ENCODE data around the gene TGFBR1.

Gene TGFBR1

GRCh38 chr9:99104459-99105151, at the start of gene TGFBR1:
Gene TGFBR1, plus strand, starts transcription at chr9:99105113. Its CDS starts 93 bp downstream, at chr9:99105206.
- peak; percentile 94 for DNase-seq

DNA sequence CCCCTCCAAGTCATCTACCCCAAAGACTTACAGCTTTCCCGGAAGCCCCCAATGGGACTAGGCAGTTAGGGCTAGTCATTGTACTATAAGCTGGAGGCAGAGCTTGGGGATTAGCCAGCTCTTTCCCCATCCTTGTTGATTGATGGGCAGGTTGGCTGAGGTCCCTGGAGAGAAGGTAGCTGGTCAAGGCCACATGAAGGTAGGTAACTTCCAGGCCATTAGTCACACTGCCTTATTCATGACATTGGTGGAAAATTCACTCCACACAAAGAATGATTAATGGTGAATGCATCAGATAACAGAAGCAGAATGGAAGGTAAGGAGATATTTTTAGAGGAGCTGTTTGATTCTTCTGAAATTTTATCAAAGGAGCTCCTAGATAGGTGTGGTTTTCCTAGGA, 49.5 kb upstream of the TGFBR1 start:
- no peak for DNase-seq

- no peak for DNase-seq
Measured at GRCh38 chr9:99056186-99056585, 48.7 kb upstream of the TGFBR1 start.

DNA sequence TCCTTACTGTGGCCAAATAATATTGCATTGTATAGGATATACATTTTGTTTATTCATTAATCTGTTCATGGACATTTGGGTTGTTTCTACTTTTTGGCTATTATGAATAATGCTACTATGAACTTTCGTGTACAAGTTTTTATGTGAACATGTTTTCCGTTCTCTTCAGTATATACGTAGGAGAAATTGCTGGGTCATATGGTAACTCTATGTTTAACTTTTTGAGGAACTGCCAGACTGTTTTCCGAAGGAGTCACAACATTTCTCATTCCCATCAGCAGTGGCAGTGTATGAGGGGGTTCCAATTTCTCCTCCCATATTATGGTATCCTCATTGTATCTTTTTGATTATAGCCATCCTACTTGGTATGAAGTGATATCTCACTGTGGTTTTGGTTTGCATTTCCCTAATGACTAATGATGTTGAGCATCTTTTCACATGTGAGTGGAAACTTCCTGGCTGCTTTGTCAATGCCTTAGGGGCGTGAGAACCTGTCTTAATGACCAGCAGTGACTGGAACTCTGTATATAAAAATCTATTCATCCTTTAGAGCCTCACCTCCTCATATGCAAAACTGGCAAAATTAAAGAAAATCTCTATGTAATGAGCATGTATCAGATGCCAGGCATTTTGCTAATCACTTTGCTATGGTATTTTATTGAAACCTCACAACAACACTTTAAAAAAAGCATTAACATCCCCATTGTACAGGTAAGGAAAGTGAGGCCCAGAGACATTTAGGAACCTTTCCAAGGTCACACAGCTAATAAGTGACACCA, 47.8 kb upstream of the TGFBR1 start:
- peak; percentile 87 for DNase-seq

- DNase-seq, result peak; percentile 77
Measured at GRCh38 chr9:99057665-99058625, 47.0 kb upstream of the TGFBR1 start.

- DNase-seq, result peak; percentile 98
Measured at GRCh38 chr9:99058964-99059921, 45.7 kb upstream of the TGFBR1 start.

DNA sequence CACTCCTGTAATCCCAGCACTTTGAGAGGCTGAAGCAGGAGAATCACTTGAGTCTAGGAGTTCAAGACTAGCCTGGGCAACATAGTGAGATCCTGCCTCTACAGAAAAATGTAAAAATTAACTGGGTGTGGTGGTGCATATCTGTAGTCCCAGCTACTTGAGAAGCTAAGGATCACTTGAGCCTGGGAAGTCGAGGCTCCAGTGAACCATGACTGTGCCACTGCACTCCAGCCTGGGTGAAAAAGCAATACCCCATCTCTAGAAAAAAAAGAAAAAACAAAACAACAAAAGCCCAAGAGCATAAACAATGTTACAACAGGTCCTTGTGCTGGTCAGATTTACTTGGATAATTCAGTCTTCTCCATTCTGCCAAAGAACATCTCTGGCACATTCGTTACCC, 44.3 kb upstream of the TGFBR1 start:
- no peak for DNase-seq

- DNase-seq, result no peak
Measured at GRCh38 chr9:99062549-99062948, 42.4 kb upstream of the TGFBR1 start.

GRCh38 chr9:99063522-99063921, 41.4 kb upstream of the TGFBR1 start:
- DNase-seq, result no peak

GRCh38 chr9:99066571-99066970, 38.3 kb upstream of the TGFBR1 start:
- no peak for DNase-seq

DNA sequence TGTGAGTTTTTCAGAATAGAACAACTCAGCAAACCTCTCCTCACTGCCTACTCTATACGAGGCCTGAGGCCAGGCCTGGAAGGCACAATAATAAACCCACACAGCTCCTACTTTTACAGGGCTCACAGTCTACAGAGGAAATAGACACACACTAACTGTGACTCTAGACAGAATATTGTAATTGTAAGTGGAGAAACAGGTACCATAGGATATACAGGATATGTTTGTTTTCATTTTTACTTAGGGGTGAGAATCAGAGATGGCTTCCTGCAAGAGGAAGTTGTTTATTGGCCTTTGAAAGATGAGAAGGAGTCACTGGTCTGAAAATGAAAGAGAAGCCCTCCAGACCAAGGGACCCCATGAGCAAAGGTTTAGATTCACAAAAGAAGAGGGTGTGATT, 35.8 kb upstream of the TGFBR1 start:
- DNase-seq, result no peak

DNA sequence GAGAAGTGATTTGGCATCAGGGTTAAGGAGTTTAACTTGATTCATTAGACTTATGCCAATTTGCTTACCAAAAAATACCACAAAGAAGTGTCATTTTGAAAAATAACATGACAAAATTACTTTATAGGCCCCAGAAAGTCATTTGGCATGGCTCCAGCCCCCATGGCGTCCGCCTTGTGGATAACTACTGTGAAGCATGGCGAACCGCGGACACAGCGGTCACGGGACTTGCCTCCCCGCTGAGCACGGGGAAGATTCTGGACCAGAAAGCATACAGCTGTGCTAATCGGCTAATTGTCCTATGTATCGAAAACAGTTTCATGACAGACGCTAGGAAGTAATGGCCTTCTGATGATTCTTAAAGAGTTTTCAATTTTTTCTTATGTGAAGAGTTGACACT, 35.4 kb upstream of the TGFBR1 start:
- DNase-seq, result no peak

DNA sequence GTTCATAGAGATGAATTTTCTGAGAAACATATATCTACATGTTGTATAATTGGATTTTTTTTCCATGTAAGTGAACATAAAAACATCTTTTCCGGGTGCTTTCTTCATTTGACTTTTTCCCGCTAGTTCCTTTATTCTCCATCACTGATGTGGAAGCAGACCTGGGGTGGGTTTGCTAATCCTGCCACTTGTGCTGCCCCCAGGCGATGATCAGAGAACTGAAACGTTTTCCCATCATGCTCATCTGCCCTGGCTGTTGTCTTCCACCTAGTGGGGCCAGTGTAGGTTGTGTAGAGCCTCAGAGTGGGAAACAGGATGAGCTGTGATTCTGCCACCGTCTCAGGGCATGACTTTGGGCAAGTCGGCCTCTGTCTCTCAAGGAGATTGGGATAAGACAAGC, 34.2 kb upstream of the TGFBR1 start:
- DNase-seq, result no peak

DNA sequence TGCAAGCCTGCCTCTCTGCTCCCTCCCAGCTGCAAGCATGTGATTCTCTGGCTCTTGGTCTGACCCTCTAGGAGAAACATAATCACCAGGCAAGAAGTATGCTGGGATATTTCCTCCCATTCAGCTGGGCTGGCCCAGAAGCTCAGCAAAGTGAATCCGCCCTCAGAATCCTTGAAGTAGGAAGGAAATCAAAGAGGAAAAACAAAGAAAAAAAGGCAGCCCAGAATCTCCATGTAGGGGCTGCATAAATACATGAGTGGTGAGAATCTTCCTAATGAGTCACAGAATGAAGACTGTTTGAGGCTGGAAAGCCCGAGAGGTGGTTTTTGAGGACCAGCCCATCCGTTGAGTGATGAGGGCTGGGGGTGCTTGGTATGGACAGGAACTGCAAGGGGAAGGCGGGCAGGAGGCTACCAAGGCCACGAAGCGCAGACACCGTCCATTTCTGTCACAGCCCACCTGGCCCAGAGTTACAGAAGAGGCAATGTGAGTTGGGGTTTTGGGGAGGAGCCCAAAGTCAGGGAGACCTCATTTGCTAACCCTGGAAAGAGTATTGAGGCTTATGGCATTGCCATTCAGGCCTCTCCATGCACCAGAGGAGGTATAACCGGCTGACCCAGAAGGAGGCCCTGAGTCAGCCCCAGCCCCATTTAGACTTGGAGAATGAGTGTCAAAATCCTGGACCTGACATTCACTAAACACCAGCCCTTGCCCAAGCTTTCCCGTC, 33.4 kb upstream of the TGFBR1 start:
- no peak for DNase-seq

- DNase-seq, result no peak
Measured at GRCh38 chr9:99072040-99072394, 32.9 kb upstream of the TGFBR1 start.

GRCh38 chr9:99073347-99073746, 31.6 kb upstream of the TGFBR1 start:
- DNase-seq, result no peak

DNA sequence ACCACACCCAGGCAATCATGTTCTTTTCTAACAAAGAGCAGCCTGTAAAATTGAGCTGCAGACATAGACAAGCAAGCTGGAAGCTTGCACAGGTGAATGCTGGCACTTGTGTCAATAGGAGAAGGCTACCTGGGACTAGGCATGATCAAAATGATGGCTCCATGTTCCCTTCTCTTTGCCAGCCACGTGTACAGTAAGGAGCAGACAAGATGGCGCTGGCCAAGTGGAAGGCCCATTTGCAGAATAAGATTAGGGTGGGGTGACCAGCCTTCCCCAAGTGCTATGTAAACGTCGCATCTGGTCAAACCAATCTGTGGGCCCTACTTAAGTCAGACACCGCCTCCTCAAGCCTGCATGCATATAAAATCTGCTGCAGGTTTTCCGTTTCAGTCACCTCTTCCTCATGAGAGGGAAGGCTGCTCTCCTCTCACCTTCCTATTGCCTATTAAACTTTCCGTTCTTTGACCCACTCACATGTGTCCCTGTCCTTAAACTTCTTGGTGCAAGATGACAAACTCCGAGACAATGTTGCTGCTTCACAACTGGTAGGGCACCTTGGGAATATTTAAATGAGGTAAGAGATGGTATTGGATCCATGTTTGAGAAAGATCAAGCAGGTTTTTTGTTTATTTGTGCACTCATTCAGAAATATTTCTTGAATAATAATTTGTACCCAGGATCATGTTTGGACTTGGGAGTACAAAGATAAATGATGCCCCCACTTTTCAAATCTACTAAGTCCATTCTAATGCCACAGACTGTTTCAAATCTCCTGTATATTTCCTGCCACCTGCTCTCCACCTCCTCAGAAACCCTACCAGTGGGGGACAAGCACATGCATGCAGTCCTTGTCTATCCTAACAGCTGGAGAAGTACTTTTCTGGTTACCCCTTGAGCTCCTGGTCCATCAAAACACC, 30.7 kb upstream of the TGFBR1 start:
- DNase-seq, result no peak

DNA sequence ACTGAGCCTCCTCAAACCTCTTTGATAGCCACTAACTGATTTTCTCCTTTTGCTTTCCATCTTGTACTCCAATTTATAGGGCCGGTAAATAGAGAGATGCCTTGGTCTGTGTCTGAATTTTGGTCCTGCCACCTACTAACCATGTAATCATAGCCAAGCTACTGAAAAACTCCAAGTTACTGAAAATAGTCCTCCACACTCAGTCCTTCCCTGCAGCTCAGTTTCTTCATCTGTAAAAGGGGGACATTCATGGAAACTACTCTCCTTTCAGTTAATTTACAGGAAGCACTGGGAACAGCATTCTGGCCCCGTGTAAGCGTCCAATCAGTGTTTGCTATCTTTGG, 30.0 kb upstream of the TGFBR1 start:
- DNase-seq, result no peak

DNA sequence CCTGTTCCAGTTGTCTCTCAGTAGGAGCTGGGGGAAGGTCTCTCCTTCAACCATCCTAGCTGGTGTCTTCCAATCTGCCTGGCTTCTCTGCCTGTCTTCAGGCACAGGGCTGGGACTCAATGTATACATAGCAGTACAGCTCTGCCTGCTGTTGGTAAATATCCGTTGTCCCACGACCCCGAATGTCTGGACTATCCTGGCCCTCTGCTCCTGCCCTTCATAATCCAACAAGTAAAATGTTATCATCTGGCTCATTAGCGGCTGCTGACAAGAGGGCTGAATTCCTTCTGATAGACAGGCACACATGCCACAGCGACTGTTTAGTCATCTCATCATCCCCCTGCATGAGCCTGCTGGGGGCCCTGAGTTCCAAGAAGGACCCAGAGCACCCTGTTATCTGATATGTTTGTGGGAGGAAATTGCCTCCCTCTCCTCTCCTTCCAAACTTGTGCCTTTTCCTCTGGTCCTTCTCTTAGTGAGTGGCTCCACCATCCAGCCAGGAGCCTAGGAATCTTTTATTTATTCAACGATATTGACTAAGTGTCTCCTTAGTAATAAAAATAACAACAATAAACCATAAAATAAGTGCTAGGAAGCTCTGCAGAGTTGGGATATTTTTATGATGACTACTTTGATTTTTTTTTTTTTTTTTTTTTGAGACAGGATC, 29.5 kb upstream of the TGFBR1 start:
- DNase-seq, result no peak

- DNase-seq, result no peak
Measured at GRCh38 chr9:99076030-99076429, 28.9 kb upstream of the TGFBR1 start.

Data from inflammatory macrophage treated with lipopolysaccharide for 4 hours (primary cell).